Duodenal mucosa (tissue), 2 donors: ENCODE data around the gene CD99.

Source experiments
- H3K27ac ChIP-seq: one replicate; pipeline ENCODE4 v1.7.0; 2013; ENCODE audit warnings: low read depth, low read length
- H3K27me3 ChIP-seq, 2 donors: one replicate each; pipeline ENCODE4 v1.7.0; 2013; ENCODE audit warnings: low read length in 2 of 2, control low read depth in 1 of 2; ENCODE audit not compliant: insufficient read depth in 2 of 2, control insufficient read depth in 1 of 2
- H3K36me3 ChIP-seq, 2 donors: one replicate each; pipeline ENCODE4 v1.7.0; 2013; ENCODE audit warnings: low read length in 2 of 2, control low read depth in 1 of 2; ENCODE audit not compliant: insufficient read depth in 2 of 2, control insufficient read depth in 1 of 2
- H3K4me1 ChIP-seq, 2 donors: one replicate each; pipeline ENCODE4 v1.7.0; 2013; ENCODE audit warnings: low read length in 2 of 2, control low read depth in 1 of 2; ENCODE audit not compliant: insufficient read depth in 2 of 2, control insufficient read depth in 1 of 2
- H3K4me3 ChIP-seq, 2 donors: one replicate each; pipeline ENCODE4 v1.7.0; 2013; ENCODE audit warnings: low read length in 2 of 2, low read depth in 1 of 2
- H3K9ac ChIP-seq, 2 donors: one replicate each; pipeline ENCODE4 v1.7.0; 2013; ENCODE audit warnings: low read length in 2 of 2, low read depth in 1 of 2
- H3K9me3 ChIP-seq, 2 donors: one replicate each; pipeline ENCODE4 v1.7.0; 2013; ENCODE audit warnings: low read length in 2 of 2, control low read depth in 1 of 2; ENCODE audit not compliant: control insufficient read depth in 1 of 2

CD99 gene

DNA sequence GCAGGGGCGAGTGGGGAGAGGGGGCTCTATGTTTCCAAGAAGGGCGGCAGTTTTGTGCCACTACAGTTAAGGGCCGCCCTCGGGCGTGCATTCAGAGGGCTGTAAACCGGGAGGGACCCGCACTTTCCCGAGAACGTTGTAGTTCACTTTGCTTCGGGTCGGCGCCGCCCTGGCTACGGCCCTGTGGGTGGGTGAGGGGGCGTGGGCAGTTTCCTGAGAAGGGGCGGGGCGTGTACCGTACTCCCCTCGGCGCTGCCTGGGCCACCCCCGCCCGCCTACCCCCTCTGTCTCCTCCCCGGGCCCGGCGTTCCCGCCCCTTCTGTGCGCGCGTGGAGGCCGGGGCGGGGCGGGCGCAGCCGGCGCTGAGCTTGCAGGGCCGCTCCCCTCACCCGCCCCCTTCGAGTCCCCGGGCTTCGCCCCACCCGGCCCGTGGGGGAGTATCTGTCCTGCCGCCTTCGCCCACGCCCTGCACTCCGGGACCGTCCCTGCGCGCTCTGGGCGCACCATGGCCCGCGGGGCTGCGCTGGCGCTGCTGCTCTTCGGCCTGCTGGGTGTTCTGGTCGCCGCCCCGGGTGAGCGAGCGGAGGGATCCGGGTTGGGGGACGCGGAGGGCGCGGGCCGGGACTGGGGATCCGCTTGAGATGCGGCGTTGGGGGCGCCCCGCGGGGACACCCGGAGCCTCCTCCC lies at the start of gene CD99:
CD99 (plus strand) TSS at position 440 of the 687 bp plus-strand sequence; CDS start at position 506, 66 bp downstream.
- Histone ChIP-seq H3K27ac (peak within 1 kb of the TSS; percentile 75), H3K9me3 (no peaks in the 10 kb centered on the region), H3K27me3 (no peaks in the 10 kb centered on the region), H3K4me1 (peaks cover 22 to 23% of the 10 kb centered on the region in 2 donors), H3K4me3 (peak within 1 kb of the TSS; percentile 84 to 94), H3K36me3 (no peaks in the 10 kb centered on the region), H3K9ac (peak within 1 kb of the TSS; percentile 86 to 89)

DNA sequence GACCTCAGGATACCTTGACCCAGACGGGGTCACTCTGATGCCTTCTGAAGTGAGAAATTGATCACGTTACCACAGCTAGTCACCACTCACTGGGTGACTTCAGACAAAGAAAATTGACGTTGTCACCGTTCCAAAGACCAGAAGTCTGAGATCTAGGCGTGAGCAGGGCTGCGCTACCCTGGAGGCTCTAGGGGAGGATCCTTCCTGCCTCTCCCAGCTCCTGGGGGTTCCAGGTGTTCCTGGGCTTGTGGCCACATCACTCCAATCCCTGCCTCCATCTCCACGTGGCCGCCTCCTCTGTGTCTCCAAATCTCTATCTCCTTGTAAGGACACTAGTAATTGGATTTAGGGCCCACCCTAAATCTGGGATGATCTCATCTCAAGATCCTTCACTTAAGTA lies 48.9 kb upstream of the CD99 start:
- peaks cover 10 to 36% of the 10 kb centered on the region in 2 donors for H3K36me3 ChIP-seq
- H3K9ac ChIP-seq: no peak overlapping the region
- H3K27me3 ChIP-seq: no peaks in the 10 kb centered on the region
- H3K4me3 ChIP-seq: no peak overlapping the region
- no peaks in the 10 kb centered on the region for H3K9me3 ChIP-seq
- no peak overlapping the region for H3K27ac ChIP-seq
- H3K4me1 ChIP-seq: no peaks in the 10 kb centered on the region

DNA sequence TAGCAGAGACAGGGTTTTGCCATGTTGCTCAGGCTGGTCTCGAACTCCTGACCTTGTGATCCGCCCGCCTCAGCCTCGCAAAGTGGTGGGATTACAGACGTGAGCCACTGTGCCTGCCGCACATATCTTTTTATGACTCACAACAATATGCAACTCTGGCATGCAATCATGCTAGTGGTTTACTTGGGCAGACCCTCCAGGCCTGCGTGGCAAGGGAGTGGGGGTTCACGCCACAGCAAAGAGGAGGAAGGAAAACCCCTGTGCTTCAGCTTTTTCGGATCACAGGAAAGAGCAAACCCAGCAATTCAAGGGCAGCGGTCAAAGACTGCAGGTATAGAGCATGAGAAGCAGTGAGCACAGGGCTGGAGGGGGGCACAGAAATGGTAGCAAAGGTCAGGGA lies 48.3 kb upstream of the CD99 start:
- Histone ChIP-seq H3K27me3 (no peaks in the 10 kb centered on the region), H3K27ac (no peak overlapping the region), H3K36me3 (peaks cover 14 to 41% of the 10 kb centered on the region in 2 donors), H3K4me3 (no peak overlapping the region), H3K9ac (no peak overlapping the region), H3K4me1 (no peaks in the 10 kb centered on the region), H3K9me3 (no peaks in the 10 kb centered on the region)

- Histone ChIP-seq H3K4me3 (no peak overlapping the region), H3K9ac (no peak overlapping the region), H3K9me3 (no peaks in the 10 kb centered on the region), H3K4me1 (no peaks in the 10 kb centered on the region), H3K36me3 (peaks cover 14 to 32% of the 10 kb centered on the region in 2 donors), H3K27me3 (no peaks in the 10 kb centered on the region), H3K27ac (no peak overlapping the region)
Measured at GRCh38 chrX:2643880-2644279, 47.2 kb upstream of the CD99 start.

DNA sequence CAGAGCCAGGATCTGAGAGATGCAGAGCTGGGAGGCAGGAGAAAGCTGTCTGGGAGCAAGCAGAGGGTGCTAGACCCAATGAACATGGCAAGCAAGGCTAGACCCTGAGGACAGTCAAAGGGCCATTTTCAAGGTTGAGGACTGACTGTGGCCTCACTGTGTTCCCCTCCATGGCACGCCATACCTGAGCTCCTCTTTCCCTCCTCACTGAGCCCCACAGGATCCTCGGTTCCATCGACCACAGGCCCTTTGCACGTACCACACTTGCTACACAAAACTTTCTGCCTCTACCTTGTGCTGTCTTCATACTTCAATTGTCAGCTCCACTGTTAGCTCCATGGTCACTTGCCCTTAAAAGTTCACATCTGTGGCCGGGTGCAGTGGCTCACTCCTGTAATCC lies 45.5 kb upstream of the CD99 start:
- H3K36me3 ChIP-seq: peaks cover 8 to 23% of the 10 kb centered on the region in 2 donors
- H3K27me3 ChIP-seq: no peaks in the 10 kb centered on the region
- no peak overlapping the region for H3K27ac ChIP-seq
- no peaks in the 10 kb centered on the region for H3K4me1 ChIP-seq
- no peaks in the 10 kb centered on the region for H3K9me3 ChIP-seq
- H3K4me3 ChIP-seq: no peak overlapping the region
- no peak overlapping the region for H3K9ac ChIP-seq

GRCh38 chrX:2647627-2648026 lies 43.5 kb upstream of the CD99 start:
- peaks cover 8 to 17% of the 10 kb centered on the region in 2 donors for H3K36me3 ChIP-seq
- no peak overlapping the region for H3K27ac ChIP-seq
- H3K9ac ChIP-seq: no peak overlapping the region
- no peaks in the 10 kb centered on the region for H3K9me3 ChIP-seq
- H3K27me3 ChIP-seq: no peaks in the 10 kb centered on the region
- no peak overlapping the region for H3K4me3 ChIP-seq
- no peaks in the 10 kb centered on the region for H3K4me1 ChIP-seq

- no peaks in the 10 kb centered on the region for H3K27me3 ChIP-seq
Measured at GRCh38 chrX:2650037-2650436, 41.1 kb upstream of the CD99 start.

GRCh38 chrX:2650865-2651264 lies 40.2 kb upstream of the CD99 start:
- Histone ChIP-seq H3K27ac (no peak overlapping the region), H3K9me3 (no peaks in the 10 kb centered on the region), H3K4me1 (peaks cover 8 to 12% of the 10 kb centered on the region in 2 donors), H3K27me3 (no peaks in the 10 kb centered on the region), H3K9ac (no peak overlapping the region), H3K4me3 (no peak overlapping the region), H3K36me3 (peaks cover 8 to 13% of the 10 kb centered on the region in 2 donors)

More at GRCh38 chrX:2650037-2650436, 41.1 kb upstream of the CD99 start:
- Histone ChIP-seq H3K9me3 (no peaks in the 10 kb centered on the region), H3K36me3 (peaks cover 8 to 17% of the 10 kb centered on the region in 2 donors), H3K4me3 (no peak overlapping the region), H3K9ac (no peak overlapping the region), H3K27ac (no peak overlapping the region), H3K4me1 (peaks cover 0 to 4% of the 10 kb centered on the region in 2 donors)

DNA sequence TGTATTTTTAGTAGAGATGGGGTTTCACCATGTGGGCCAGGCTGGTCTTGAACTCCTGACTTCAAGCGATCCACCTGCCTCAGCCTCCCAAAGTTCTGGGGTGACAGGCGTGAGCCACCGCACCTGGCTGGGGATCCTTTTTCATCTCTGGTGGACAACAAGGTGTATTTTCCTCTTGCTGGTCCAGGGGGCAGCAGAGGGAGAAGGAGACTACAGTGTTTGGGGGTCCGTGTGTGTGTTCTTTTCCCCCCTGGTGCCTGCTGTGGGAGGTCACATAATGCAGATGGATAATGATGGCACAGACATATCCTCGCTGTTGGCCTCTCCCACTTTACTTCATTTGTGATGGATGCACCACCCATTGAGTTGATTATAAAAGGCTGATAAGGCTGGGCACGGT lies 39.0 kb upstream of the CD99 start:
- H3K27ac ChIP-seq: no peak overlapping the region
- no peaks in the 10 kb centered on the region for H3K27me3 ChIP-seq
- no peak overlapping the region for H3K9ac ChIP-seq
- peaks cover 12 to 13% of the 10 kb centered on the region in 2 donors for H3K4me1 ChIP-seq
- no peak overlapping the region for H3K4me3 ChIP-seq
- H3K36me3 ChIP-seq: peaks cover 3 to 5% of the 10 kb centered on the region in 2 donors
- no peaks in the 10 kb centered on the region for H3K9me3 ChIP-seq

DNA sequence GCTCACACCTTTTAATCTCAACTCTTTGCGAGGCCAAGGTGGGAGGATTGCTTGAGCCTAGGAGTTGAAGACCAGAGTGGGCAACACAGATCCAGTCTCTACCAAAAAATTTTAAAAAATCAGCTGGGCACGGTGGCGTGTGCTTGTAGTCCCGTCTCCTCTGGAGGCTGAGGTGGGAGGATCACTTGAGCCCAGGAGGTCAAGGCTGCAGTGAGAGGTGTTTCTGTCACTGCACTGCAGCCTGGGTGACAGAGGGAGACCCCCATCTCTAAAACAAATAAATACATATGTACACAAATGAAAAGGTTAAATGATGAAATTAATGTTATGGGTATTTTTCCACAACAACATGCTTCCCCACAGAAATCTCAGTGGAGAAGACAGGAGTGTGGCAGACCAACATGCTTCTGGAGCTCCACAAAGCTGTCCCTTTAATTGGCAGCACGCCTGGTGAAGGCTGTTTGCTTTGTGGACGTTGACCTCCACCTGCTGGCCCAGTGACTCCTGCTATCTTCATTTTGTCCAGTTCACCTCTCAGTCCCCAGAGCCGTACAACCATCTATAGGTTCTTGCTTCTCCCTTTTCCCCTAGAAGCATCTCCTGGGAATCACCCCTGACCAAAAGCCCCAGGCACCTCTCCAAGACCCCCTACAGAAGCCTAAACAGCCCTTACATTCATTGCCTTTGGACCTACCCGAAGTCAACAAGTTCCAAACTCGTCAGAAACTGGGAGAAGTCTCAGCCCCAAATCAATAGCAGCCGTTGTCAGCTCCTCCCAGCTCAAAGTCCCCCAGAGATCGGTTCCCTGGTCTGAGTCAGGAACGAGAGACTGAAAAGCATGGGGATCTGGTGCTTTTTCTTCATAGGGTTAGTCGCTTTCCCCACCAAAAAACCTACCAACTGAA lies 36.4 kb upstream of the CD99 start:
- Histone ChIP-seq H3K4me1 (peaks cover 12 to 13% of the 10 kb centered on the region in 2 donors), H3K9ac (peak overlapping the region in 1 of 2 donors; percentile 51), H3K9me3 (no peaks in the 10 kb centered on the region), H3K4me3 (peak overlapping the region; percentile 48 to 53), H3K27me3 (no peaks in the 10 kb centered on the region), H3K27ac (peak overlapping the region; percentile 71), H3K36me3 (no peaks in the 10 kb centered on the region)
